Fibroblast of lung (primary cell): ENCODE results near the gene S1PR2. TPM values are rescaled to one million over a fixed set of nuclear protein-coding genes. Genes with fewer than 3 reads are reported as not detected.

Experiments used
- DNase-seq, 2 donors: peaks; one replicate each; pipeline versions ENCODE4 v3.0.0 to v3.0.0-alpha.2; 2010; ENCODE audit warnings: low read depth in 2 of 2
- H2AFZ ChIP-seq: 2 replicates; pipeline ENCODE4 v1.5.1; 2012; ENCODE audit warnings: low read length, control low read depth, inconsistent platforms
- H3K27ac ChIP-seq: 2 replicates; pipeline ENCODE4 v1.5.1; 2011; ENCODE audit warnings: low read length, control low read depth; ENCODE audit not compliant: insufficient read depth
- H3K27me3 ChIP-seq: 2 replicates; pipeline ENCODE4 v1.5.1; 2011; ENCODE audit warnings: mild to moderate bottlenecking, low read length; ENCODE audit not compliant: control insufficient read depth, insufficient read depth
- H3K36me3 ChIP-seq: 2 replicates; pipeline ENCODE4 v1.5.1; 2011; ENCODE audit warnings: low read length; ENCODE audit not compliant: control insufficient read depth, insufficient read depth
- H3K4me1 ChIP-seq: 2 replicates; pipeline ENCODE4 v1.5.1; 2011; ENCODE audit warnings: low read length; ENCODE audit not compliant: control insufficient read depth, insufficient read depth; ENCODE audit errors: extremely low read depth
- H3K4me2 ChIP-seq: 2 replicates; pipeline ENCODE4 v1.5.1; 2011; ENCODE audit warnings: low read length, control low read depth; ENCODE audit not compliant: insufficient read depth; ENCODE audit errors: extremely low read depth
- H3K4me3 ChIP-seq, 4 experiments: fragments of 200-600 bp in 1 of 4; sonication (generic) in 1 of 4; replicated peaks in 1 of 4; 2 replicates each; pipeline ENCODE4 v1.5.1; 2011 to 2016; ENCODE audit warnings: low read length in 4 of 4, low read depth in 3 of 4, mild to moderate bottlenecking in 3 of 4, control low read depth in 2 of 4, inconsistent platforms in 1 of 4, mixed read lengths in 1 of 4; ENCODE audit not compliant: insufficient read depth in 1 of 4; ENCODE audit errors: control extremely low read depth in 1 of 4
- H3K79me2 ChIP-seq: 2 replicates; pipeline ENCODE4 v1.5.1; 2012; ENCODE audit warnings: mild to moderate bottlenecking, low read length, inconsistent platforms; ENCODE audit not compliant: control insufficient read depth, insufficient read depth
- H3K9ac ChIP-seq: 2 replicates; pipeline ENCODE4 v1.5.1; 2011; ENCODE audit warnings: mild to moderate bottlenecking, low read length, control low read depth; ENCODE audit not compliant: insufficient read depth
- H3K9me3 ChIP-seq: 2 replicates; pipeline ENCODE4 v1.5.1; 2012; ENCODE audit warnings: low read depth, low read length; ENCODE audit not compliant: control insufficient read depth, insufficient read depth
- H4K20me1 ChIP-seq: 2 replicates; pipeline ENCODE4 v1.5.1; 2011; ENCODE audit warnings: low read length; ENCODE audit not compliant: control insufficient read depth, insufficient read depth; ENCODE audit errors: extremely low read depth
- CTCF ChIP-seq, 2 donors: IDR thresholded peaks in 1 of 2; conservative IDR thresholded peaks in 1 of 2; 1 replicate in 1 of 2; 2 replicates in 1 of 2; pipeline ENCODE4 v1.5.1; 2011 to 2012; ENCODE audit warnings: low read length in 2 of 2, control low read depth in 1 of 2, inconsistent platforms in 1 of 2, low read depth in 1 of 2, mild to moderate bottlenecking in 1 of 2
- EZH2 ChIP-seq: IDR thresholded peaks from 2 replicates; pipeline ENCODE4 v1.5.1; 2012; ENCODE audit warnings: low read length, control low read depth, mild to moderate bottlenecking; ENCODE audit errors: missing control alignments
- polyA plus RNA-seq, 2 donors: library from polyadenylated mRNA; depleted of rRNA in 1 of 2; stranded (reverse) in 1 of 2; unstranded in 1 of 2; fragments of >200 nt; gene quantifications; 2 replicates each; pipeline ENCODE4 v1.2.1, GENCODE V29; 2011 to 2012; ENCODE audit warnings: missing spikeins in 1 of 2
- total RNA-seq: library from RNA; depleted of rRNA; stranded (reverse); fragments of >200 nt; gene quantifications from 2 replicates; pipeline ENCODE4 v1.2.1, GENCODE V29; 2014

S1PR2 gene
- total and polyA plus RNA-seq, 2 donors (not counting 1 experiment from before 2014, with no cell fraction given) = 25.9 to 30.4 TPM

DNA sequence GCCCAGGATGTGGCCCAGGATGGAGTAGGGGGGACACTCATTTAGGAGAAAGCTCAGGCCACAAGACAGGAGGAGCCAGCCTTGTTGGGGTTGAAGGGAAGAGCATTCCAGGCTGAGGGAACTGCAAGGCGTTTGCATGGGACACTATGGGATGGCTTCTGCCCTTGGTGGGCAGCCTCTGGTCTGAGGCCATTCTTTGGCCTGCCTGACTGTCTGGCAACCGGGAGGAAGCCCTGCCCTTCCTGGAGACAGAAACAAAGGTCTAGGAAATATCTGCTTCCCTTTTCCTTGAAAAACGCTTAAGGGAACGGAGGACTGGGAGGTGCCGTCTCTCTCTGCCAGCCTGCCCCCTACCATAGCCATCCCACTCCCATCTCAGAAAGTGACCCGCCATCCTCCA is 36.9 kb upstream of the S1PR2 start:
- H3K4me1 ChIP-seq = peaks cover 7% of the 10 kb centered on the region

GRCh38 chr19:10266706-10267105 is 35.6 kb upstream of the S1PR2 start:
- Histone ChIP-seq H3K36me3 (no peaks in the 10 kb centered on the region), H3K9me3 (no peaks in the 10 kb centered on the region), H3K4me1 (peaks cover 7% of the 10 kb centered on the region), H4K20me1 (no peaks in the 10 kb centered on the region), H3K4me3 (no peak overlapping the region), H3K27me3 (peaks cover 13% of the 10 kb centered on the region), H3K79me2 (no peaks in the 10 kb centered on the region), H3K4me2 (no peak overlapping the region), H3K9ac (no peak overlapping the region), H2AFZ (no peak overlapping the region), H3K27ac (no peak overlapping the region)
- DNase-seq = no peak
- TF ChIP-seq CTCF (conservative IDR thresholded peaks at IDR 0.05 in 1 of 2, IDR thresholded peaks at IDR 0.05 in 1 of 2; ENCODE audit: low read depth in 1 of 2, low read length in 2 of 2) = no peak
- no peak for TF ChIP-seq EZH2

More for the DNA sequence above, 36.9 kb upstream of the S1PR2 start:
- H3K27ac ChIP-seq = no peak overlapping the region
- H3K36me3 ChIP-seq = no peaks in the 10 kb centered on the region
- no peaks in the 10 kb centered on the region for H3K9me3 ChIP-seq
- H4K20me1 ChIP-seq = no peaks in the 10 kb centered on the region
- no peak overlapping the region for H2AFZ ChIP-seq
- TF ChIP-seq CTCF (conservative IDR thresholded peaks at IDR 0.05 in 1 of 2, IDR thresholded peaks at IDR 0.05 in 1 of 2; ENCODE audit: low read depth in 1 of 2, low read length in 2 of 2) (no peak), EZH2 (no peak)
- H3K4me2 ChIP-seq = no peak overlapping the region
- no peak for DNase-seq
- no peak overlapping the region for H3K4me3 ChIP-seq
- no peak overlapping the region for H3K9ac ChIP-seq
- no peaks in the 10 kb centered on the region for H3K79me2 ChIP-seq
- H3K27me3 ChIP-seq = peaks cover 13% of the 10 kb centered on the region

DNA sequence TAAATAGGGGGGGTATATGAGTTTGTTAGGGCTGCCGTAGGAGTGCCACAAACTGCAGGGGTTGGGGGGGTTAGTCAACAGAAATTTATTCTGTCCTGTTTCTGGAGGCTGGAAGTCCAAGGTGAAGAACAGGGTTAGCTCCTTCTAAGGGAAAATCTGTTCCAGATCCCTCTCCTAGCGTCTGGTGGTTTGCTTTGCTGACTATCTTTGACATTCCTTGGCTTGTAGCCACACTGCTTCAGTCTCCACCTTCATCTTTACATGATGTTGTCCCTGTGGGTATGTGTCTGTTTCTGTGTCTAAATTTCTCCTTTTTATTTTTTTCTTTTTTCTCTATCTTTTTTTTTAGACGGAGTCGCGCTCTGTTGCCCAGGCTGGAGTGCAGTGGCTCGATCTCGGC is 31.6 kb upstream of the S1PR2 start:
- no peak for TF ChIP-seq EZH2
- no peak for TF ChIP-seq CTCF (conservative IDR thresholded peaks at IDR 0.05 in 1 of 2, IDR thresholded peaks at IDR 0.05 in 1 of 2; ENCODE audit: low read depth in 1 of 2, low read length in 2 of 2)
- no peaks in the 10 kb centered on the region for H3K79me2 ChIP-seq
- no peak overlapping the region for H2AFZ ChIP-seq
- no peak overlapping the region for H3K4me3 ChIP-seq
- no peaks in the 10 kb centered on the region for H4K20me1 ChIP-seq
- H3K36me3 ChIP-seq = peaks cover 8% of the 10 kb centered on the region
- no peak overlapping the region for H3K9ac ChIP-seq
- H3K27ac ChIP-seq = no peak overlapping the region
- peak in 1 of 2 donors; percentile 56 for DNase-seq
- no peaks in the 10 kb centered on the region for H3K4me1 ChIP-seq
- H3K27me3 ChIP-seq = no peaks in the 10 kb centered on the region
- H3K9me3 ChIP-seq = no peaks in the 10 kb centered on the region
- H3K4me2 ChIP-seq = no peak overlapping the region
